ENCODE results near the gene MED31.
A peak's percentile ranks its signal among the peaks of the same experiment; 100 is the strongest.
"Not testable (repeated sequence)": the region's sequence is repeated elsewhere in the genome, so short reads cannot be mapped to it uniquely, and the experiment has no call there.

Gene MED31

GRCh38 chr17:6655732-6656361, 4.4 kb upstream of the MED31 start:
- DNase-seq (ENCODE audit: low read depth in 2 of 2) = not testable (repeated sequence)

- no peak for DNase-seq (ENCODE audit: low read depth in 2 of 2)
Measured at GRCh38 chr17:6654841-6655731, 3.7 kb upstream of the MED31 start.

GRCh38 chr17:6651919-6652452, 581 bp upstream of the MED31 start:
- DNase-seq (ENCODE audit: low read depth in 2 of 2) = no peak

- DNase-seq (ENCODE audit: low read depth in 2 of 2) = no peak
Measured at GRCh38 chr17:6648181-6648580, 3.2 kb downstream of the MED31 start.

GRCh38 chr17:6643451-6644125, 7.8 kb downstream of the MED31 start:
- DNase-seq (ENCODE audit: low read depth in 2 of 2) = no peak

- no peak for DNase-seq (ENCODE audit: low read depth in 2 of 2)
Measured at GRCh38 chr17:6642592-6642991, 8.8 kb downstream of the MED31 start.

GRCh38 chr17:6641247-6641863, 10.1 kb downstream of the MED31 start:
- DNase-seq (ENCODE audit: low read depth in 2 of 2) = no peak

GRCh38 chr17:6640536-6641246, 10.7 kb downstream of the MED31 start, which contains the start of the genes KIAA0753 and TXNDC17:
Gene KIAA0753 (minus strand): TSS chr17:6640711. CDS start chr17:6635103, 5,608 bp downstream.
Gene TXNDC17 (plus strand): TSS chr17:6641060. CDS start chr17:6641083, 23 bp downstream.
- peak; percentile 88 to 93 for DNase-seq (ENCODE audit: low read depth in 2 of 2)

GRCh38 chr17:6639586-6640535, 11.5 kb downstream of the MED31 start:
- no peak for DNase-seq (ENCODE audit: low read depth in 2 of 2)

GRCh38 chr17:6639014-6639585, 12.3 kb downstream of the MED31 start:
- DNase-seq (ENCODE audit: low read depth in 2 of 2) = no peak

GRCh38 chr17:6638046-6638908, 13.1 kb downstream of the MED31 start:
- DNase-seq (ENCODE audit: low read depth in 2 of 2) = no peak

- DNase-seq (ENCODE audit: low read depth in 2 of 2) = no peak
Measured at GRCh38 chr17:6637458-6637840, 14.0 kb downstream of the MED31 start.

- DNase-seq (ENCODE audit: low read depth in 2 of 2) = no peak
Measured at GRCh38 chr17:6636616-6637457, 14.6 kb downstream of the MED31 start.

GRCh38 chr17:6636105-6636504, 15.3 kb downstream of the MED31 start:
- no peak for DNase-seq (ENCODE audit: low read depth in 2 of 2)

GRCh38 chr17:6633263-6633662, 18.1 kb downstream of the MED31 start:
- DNase-seq (ENCODE audit: low read depth in 2 of 2) = no peak

GRCh38 chr17:6632530-6632929, 18.9 kb downstream of the MED31 start:
- DNase-seq (ENCODE audit: low read depth in 2 of 2) = no peak

GRCh38 chr17:6630390-6630789, 21.0 kb downstream of the MED31 start:
- DNase-seq (ENCODE audit: low read depth in 2 of 2) = no peak

- DNase-seq (ENCODE audit: low read depth in 2 of 2) = no peak
Measured at GRCh38 chr17:6627019-6627418, 24.4 kb downstream of the MED31 start.
